ENCODE results near the gene VSX1.

- no peak for TF ChIP-seq CTCF (optimal IDR thresholded peaks at IDR 0.05 in 1 of 3, IDR thresholded peaks at IDR 0.05 in 1 of 3, conservative IDR thresholded peaks at IDR 0.05 in 1 of 3; ENCODE audit: extremely low read depth in 1 of 3, insufficient read depth in 2 of 3, low read length in 3 of 3)
- no peak for TF ChIP-seq EZH2 (IDR thresholded peaks at IDR 0.05; ENCODE audit: low read length)
These were observed 35.0 kb upstream of the VSX1 start for GRCh38 chr20:25116739-25117458.
